Limb (tissue), 2 donors: ENCODE results near the gene SCNN1A.

Source experiments
- DNase-seq, 2 donors: peaks; one replicate each; pipeline ENCODE4 v3.0.0-alpha.2; 2016; ENCODE audit errors: extremely low spot score in 2 of 2

SCNN1A gene

DNA sequence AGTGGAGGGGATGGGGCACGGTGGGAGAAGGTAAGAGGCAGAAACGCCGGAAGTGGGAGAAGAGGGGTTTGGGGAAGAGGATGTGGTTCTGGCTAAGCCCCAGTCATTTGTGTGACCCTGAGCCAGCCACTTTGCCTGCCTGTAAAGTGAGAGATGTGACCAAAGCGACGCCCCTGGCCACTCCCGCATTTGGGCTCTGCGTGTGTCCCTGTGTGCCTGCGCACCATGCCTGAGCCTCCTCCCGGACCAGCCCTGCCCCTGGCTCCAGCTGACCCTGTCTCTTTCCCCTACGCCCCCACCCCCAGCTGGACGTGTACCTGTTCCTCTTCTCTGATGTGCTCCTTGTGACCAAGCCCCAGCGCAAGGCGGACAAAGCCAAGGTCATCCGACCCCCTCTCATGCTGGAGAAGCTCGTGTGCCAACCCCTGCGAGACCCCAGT lies 56.9 kb downstream of the SCNN1A start:
- no peak for DNase-seq

DNA sequence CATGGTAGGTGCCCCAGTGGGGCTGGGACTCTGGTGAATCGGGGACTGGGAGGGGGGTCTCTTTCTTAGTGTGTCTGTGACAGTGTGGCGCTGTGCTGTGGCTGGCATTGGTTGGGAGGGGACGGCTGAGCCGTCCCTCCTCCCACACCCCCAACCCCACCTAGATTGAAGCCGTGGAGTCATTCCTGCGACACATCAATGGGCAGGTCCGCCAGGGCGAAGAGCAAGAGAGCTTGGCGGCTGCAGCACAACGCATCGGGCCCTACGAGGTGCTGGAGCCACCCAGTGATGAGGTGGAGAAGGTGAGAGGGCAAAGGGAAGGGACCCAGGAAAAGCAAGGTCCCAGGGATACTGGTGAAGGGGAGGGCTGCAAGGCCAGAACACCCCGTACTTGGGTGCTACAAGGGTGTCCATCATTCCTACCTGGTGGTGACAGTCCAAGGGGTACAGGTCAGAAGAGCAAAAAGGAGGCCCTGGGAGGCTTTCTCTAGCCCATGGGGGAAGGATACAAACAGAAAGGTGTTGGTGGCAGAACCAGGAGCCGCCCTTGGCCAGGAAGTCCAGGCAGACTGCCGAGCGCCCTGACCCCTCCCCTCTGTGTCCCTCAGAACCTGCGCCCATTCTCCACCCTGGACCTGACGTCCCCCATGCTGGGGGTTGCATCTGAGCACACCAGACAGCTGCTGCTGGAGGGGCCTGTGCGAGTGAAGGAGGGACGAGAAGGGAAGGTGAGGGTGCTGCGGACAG lies 57.5 kb downstream of the SCNN1A start:
- DNase-seq, result no peak

DNA sequence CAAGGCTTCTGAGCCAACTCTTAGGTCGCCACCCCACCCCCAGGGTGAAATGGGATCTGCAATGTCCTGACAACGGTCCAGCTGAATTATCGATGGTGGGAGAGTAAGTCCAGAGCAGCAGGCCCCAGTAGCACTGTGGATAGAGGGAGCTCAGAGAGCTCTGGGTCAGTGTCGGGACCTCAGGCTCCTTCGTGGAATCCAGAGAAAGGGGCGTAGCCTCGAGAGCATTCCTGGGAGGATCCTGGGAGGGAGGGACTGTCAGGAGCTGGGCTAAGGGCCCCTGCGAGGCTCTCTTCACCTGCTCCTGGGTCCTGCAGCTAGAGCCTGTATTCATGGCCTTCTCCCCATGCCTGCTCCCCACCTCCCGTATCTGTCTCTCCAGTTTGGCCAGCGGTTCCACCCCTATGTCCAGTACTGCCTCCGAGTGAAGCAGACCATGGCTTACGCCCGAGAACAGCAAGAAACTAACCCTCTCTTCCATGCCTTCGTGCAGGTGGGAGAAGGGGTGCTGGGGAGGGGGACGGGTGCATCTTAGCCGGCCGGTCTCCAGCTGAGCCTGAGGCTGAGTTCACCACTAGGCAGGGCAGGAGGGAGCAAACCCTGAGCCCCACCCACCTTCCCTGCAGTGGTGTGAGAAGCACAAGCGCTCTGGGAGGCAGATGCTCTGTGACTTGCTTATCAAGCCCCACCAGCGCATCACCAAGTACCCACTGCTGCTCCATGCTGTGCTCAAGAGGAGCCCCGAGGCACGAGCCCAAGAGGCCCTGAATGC lies 58.3 kb downstream of the SCNN1A start:
- DNase-seq, result no peak

DNA sequence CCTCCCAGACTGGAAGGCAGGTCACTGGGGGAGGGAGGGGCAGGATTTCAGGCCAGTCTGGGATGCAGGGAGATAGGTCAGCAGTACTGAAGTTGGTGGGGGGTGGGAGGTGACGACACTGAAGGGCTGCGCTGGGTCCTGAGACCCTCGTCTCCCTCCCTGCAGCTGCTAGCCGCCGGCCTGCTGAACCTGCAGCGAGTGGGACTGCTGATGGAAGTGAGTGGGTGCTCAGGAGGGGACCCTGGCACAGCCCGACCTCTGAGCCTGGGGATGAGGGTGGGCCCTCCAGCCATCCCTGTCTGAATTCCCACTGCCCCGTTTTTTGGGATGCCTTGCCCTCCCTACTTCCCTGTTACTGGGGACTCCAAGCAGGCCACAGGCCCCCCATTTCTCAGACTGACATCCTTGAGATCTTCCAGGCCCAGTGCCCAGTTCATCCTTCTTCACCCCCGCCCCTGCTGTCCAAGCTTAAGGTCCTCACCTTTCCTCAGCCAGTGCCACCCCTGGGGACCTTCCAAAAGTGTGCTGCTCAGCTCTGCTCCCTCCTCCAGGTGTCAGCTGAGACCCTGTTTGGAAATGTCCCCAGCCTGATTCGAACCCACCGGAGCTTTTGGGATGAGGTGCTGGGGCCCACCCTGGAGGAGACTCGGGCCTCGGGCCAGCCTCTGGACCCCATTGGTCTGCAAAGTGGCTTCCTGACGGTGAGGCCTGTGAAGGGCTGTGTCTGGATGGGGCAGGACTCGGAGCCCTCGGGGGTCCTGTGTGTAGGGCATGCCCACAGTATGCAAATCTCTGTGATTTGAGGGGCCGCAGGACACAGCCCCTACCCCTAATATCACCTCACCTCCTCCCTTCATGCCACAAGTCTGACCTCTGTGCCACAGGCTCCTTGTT lies 59.4 kb downstream of the SCNN1A start:
- no peak for DNase-seq

DNA sequence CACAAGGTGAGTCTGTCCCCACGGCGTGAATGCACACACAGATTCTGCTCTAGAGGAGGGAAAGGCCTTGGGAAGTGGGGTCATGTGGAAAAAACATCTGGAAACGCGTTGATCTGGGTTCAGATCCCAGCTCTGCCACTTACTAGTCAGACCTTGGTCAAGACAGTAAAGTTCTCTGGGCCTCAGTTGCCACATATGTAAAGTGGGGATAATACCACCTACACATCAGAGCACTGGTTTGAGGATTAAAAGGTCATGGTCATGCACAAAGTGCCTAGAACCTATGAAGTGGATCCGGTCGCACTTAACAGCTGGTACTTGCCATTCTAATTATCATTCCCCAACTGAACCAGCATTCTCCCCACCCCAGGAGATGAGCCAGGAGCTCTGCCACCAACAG lies 60.2 kb downstream of the SCNN1A start:
- no peak for DNase-seq

DNA sequence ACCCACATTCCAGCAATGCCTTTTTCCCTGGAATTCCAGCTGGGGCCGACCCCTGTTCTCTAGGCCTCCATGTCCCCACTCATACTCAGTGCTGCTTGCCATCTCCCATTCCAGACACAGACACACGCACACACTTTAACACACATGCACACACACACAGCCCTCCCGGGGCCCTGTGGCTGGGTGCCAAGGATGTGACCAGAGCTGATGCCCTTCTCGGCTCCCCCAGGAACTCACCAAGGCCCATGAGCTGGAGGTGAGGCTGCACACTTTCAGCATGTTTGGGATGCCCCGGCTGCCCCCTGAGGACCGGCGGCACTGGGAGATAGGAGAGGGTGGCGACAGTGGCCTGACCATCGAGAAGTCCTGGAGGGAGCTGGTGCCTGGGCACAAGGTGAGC lies 60.6 kb downstream of the SCNN1A start:
- no peak for DNase-seq

DNA sequence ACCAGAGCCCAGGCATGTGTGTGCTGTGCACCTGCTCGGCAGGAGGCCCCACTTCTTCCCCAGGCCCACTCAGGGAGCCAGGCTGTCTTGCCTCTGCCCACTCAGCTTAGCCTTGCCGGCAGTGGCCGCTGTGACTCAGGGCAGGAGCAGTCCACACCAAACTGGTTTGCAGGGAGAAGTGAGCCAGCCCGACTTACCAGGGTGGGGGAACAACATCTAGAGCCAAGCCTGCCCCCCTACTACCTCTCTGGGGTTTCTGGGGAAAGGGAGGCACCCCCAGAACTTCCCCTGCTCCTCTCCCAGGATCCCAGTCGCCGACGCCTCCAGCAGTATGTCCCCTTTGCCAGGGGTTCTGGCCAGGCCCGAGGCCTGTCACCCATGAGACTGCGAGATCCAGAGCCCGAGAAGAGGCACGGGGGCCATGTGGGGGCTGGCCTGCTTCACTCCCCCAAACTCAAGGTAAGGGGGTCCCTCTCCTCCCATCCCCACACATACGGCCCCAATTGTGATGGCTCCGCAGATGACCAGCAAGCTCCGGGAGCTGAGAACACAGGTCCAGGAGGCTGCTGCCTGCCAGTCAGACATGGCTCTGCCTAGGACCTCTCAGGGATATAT lies 61.9 kb downstream of the SCNN1A start:
- no peak for DNase-seq

DNA sequence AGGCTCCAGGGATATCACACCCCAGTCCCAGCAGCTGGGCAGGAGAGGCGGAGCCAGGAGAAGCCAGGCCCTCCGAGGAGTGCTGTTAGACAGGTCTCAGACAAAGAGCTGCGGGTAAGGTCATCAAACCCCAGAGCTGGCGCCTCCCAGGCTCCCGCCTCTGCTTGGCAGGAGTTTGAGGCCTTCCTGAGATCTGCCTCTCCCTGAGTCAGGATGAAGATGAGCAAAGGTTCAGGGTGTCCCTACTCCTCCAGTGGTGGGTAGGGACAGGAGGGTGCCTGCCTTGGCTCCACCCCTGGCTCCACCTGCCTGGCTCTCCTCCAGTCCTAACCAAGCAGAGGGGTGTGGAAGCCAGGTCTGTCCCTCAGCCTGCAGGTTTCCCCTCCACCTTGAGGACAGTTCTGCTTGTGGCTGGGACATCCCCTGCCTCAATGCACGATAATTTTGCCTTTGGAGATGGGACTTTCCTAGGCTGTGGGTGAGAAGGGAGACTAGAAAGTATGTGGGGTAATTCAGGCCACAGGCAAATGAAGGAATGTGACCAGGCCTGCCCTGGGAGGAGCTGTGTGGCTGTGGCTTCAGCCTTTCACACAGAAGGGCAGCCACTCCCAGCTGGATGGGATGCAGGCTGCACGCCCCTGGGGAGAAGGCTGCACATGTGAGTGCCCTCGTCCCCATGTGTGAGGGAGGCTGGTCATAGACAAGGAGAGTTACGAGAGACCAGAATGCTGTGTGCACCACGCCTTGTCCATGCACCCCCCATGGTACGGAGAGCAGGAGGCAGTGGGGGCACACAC lies 62.6 kb downstream of the SCNN1A start:
- no peak for DNase-seq

DNA sequence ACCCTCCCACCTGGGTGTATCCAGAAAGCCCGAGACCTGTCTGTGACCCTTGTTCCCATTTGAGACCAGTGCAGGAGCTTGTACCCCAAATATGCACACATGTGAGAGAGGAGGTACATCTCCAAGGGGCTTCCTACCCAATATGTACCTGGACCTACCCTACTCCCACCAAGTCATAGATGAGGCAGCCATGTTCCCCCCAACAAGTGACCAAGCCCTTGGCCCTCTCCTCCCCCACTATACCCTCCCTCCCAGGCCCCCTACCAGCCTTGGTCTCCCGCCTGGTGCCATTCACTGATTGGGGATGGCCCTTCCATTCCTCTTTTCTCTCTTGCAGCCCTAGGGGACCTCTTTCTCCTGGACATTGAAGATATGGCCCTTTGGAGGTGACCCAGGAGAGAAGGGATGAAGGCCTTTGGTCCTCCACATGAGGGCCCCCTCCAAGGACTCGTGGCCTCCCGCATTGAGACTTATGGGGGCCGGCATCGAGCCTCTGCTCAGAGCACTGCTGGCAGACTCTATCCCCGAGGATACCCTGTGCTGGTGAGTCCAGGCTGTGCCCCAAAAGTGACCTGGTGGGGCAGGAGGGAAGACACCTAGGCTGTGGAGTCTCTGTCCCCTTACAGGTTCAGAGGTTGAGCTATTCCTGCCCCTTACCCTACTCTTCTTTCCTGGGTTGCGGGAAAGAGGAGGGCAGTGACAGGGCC lies 63.4 kb downstream of the SCNN1A start:
- DNase-seq, result no peak

DNA sequence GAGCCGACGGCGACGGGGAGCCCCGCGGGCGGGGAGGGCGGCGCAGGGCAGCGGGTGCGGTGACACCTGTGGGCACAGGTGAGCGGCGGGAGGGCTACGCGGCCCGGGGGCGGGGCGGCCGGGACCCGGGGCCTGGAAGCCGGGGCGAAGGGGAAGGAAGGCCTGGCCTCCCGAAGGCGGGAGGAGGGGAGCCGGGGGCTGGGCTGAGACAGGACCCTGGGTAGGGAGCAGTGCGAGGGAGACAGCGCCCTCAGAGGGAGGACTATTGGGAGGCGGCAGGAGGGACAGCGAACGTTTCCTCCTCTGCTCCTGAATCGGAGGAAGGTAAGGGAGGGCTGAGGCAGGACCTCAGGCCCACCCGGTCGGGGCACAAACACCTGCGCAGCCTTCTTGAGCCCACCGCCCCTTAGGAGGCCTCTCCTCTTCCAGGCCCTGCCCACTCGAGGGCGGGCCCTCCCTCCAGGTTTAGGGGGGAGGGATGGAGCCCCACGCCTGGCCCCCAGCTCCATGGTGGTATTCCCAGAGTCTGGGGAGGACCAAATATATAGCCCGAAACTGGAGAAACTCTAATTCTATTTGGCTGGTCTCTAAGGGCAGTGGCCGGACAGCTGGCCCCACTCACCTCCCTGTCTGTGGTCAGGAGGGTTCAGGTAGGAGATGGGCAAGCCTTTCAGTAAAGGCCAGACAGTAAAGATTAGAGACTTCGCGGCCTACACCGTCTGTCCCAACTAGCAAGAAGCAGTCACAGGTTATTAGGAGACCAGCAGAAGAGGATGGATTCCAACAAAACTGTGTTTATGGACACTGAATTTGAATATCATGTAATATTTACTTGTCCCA lies 64.4 kb downstream of the SCNN1A start:
- DNase-seq, result no peak

DNA sequence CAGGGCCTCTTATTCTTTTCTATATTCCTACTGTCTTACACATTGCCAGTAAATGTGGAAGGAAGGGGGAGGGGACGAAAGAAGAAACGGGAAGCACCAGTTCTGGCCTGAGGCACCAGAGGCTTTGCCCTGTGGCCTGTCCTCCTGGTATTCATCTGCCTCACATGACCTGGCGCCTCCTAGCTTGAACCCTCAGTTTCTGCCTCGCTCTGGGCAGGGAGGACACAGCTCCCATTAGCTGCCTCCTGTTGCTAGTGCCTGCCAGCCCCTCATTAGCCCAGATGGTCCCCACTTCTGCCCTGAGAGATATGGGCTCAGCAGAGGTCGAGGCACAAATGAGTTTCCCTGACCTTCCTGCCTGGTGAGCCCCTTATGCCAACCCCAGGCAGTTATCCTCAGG lies 67.8 kb downstream of the SCNN1A start:
- DNase-seq, result no peak

DNA sequence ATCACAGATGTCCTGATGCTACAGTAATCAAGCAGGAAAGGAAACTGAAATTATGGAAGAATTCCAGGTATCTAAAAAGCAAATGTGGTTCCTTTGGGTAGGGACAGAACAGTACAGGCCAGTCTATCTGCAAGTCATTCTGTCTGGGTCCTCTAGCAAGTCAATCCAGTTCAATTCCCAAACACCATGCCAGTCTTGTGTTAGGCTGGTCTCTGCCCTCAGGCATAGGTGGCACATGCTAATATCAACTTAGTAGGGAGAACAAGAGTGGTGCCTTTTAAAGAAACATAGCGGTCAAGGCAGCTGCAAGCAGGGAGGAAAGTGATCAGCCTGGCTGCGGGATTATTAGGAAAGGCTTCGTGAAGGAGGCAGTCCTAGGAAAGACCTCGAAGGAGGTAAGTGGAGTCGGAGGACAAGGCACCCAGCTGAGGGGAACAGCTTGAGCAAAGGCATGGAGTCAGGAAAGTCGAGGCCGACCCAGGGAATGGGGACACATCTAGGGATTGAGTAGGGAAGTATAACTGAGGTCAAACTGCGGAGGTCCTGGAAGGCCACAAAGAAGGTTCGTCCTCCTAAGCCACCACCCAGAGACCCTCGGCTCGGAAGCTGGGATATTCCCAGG lies 68.7 kb downstream of the SCNN1A start:
- no peak for DNase-seq

DNA sequence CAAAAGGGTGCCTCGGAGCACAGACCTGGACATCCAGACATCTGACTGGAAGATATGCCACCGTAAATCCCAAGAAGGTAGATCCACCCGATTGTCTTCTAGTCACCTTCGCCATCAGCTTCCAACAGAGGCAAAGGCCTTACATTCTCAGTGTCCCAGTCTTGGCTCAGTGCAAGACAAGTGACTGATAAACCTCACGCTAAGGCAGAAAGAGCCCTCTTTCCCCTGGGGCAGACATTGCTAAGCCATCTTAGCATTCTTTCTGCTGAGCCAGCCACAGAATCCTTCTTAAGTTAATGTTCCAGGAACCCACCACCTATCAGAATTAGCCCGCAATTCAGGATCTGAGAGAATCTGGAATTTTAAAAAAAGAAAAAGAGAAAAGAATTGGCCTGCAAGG lies 69.2 kb downstream of the SCNN1A start:
- DNase-seq, result no peak

DNA sequence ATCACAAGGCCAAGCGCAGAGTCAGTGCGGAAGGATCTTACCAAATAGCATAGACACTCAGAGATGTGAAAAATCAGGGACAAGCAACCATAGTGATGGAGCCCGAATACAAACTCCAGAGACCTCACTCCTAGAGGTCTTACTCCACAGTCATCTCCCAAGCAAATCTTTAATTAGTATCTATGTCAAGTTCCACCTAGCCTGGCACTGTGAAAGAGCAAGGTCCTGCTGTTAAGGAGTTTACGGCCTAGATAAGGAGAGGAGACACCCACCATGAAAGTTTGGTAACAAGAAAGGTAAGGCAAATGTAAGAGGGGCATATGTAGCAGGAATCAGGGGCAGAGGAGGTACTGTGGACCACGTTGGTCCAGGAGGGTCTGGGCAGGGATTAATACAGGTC lies 72.3 kb downstream of the SCNN1A start:
- no peak for DNase-seq

DNA sequence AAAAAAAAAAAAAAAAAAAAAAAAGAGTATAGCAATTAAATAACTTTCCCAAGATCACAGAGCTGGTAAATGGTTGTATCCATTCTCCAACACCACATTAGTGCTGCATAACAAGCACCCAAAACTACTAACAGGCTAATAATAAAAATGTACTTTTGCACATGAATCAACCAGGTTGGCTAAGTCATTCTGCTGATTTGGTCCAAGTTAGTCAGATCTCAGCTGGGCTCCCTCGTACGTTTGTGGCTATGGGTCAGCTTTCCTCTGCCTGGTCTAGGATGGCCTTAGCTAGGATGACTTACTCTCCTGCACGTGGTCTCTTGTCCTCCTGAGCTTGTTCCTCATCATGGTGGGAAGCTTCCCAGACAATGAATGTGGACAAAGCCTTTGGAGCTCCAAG lies 72.7 kb downstream of the SCNN1A start:
- no peak for DNase-seq

DNA sequence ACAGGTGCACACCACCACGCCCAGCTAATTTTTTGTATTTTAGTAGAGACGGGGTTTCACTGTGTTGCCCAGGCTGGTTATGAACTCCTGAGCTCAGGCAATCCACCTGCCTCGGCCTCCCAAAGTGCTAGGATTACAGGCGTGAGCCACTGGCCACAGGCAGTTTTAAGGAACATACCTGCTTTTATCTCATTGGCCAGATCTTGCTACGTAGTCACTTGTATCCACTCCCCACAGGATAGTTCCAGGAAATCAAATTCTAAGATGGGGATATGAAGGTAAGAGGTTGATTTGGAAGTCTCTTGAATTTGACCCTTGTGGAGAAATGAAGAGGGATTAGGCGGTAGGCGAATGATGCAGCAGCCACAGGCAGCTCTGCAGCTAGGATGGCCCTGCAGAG lies 73.6 kb downstream of the SCNN1A start:
- DNase-seq, result no peak

DNA sequence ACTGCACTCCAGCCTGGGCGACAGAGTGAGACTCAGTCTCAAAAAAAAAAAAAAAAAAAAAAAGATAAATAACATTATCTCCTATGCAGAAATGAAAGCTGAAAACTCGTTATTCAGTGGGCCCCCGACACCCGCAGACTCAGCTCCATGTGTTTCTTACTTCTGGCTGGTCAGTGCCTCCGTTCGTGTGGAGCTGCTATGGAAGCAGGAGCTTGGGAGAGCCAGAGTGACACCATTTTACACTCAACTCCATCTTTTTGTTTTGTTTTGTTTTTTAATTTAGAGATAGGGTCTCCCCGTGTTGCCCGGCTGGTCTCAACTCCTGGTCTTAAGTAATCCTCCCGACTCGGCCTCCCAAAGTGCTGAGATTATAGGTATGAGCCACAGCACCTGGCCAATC lies 78.2 kb downstream of the SCNN1A start:
- no peak for DNase-seq
